Neural cell (in vitro differentiated cells): ENCODE measurements around the gene PSMD11. TPM values are rescaled to one million over a fixed set of nuclear protein-coding genes. Genes with fewer than 3 reads are reported as not detected.

Experiments
- H2AFZ ChIP-seq: fragments of 200-600, 300-800 bp; sonication (generic), shearing (Covaris generic); 2 replicates; pipeline ENCODE4 v1.6.0; 2014; ENCODE audit warnings: low read depth, mild to moderate bottlenecking, antibody characterized with exemption, low read length, moderate library complexity
- H3F3A ChIP-seq: fragments of 200-600 bp; shearing (Covaris generic); 2 replicates; pipeline ENCODE4 v1.6.1; 2016; ENCODE audit warnings: mild to moderate bottlenecking, moderate library complexity, mixed read lengths, antibody characterized with exemption, low read length; ENCODE audit not compliant: insufficient read depth, poor library complexity, severe bottlenecking
- H3K27ac ChIP-seq: fragments of 200-600, 300-800 bp; sonication (generic), shearing (Covaris generic); 2 replicates; pipeline ENCODE4 v1.5.1; 2014; ENCODE audit warnings: mild to moderate bottlenecking, low read length, moderate library complexity
- H3K27me3 ChIP-seq: fragments of 300-800, 200-600 bp; sonication (generic), shearing (Covaris generic); 2 replicates; pipeline ENCODE4 v1.6.0; 2014; ENCODE audit warnings: mild to moderate bottlenecking, low read depth, low read length, moderate library complexity; ENCODE audit not compliant: insufficient read depth
- H3K36me3 ChIP-seq: fragments of 300-800, 200-600 bp; sonication (generic), shearing (Covaris generic); 2 replicates; pipeline ENCODE4 v1.5.1; 2014; ENCODE audit warnings: mild to moderate bottlenecking, antibody characterized with exemption, low read length, moderate library complexity; ENCODE audit not compliant: insufficient read depth
- H3K4me2 ChIP-seq: fragments of 300-800, 200-600 bp; sonication (generic), shearing (Covaris generic); 2 replicates; pipeline ENCODE4 v1.6.0; 2014; ENCODE audit warnings: mild to moderate bottlenecking, low read length
- H3K4me3 ChIP-seq: fragments of 300-800, 200-600 bp; sonication (generic), shearing (Covaris generic); 2 replicates; pipeline ENCODE4 v1.5.1; 2014; ENCODE audit warnings: mild to moderate bottlenecking, low read length, moderate library complexity
- H3K79me2 ChIP-seq: fragments of 200-600 bp; shearing (Covaris generic); replicated peaks from 2 replicates; pipeline ENCODE4 v1.6.0; 2014; ENCODE audit warnings: mild to moderate bottlenecking, low read length, moderate library complexity; ENCODE audit not compliant: insufficient read depth
- H3K9ac ChIP-seq: fragments of 300-800, 200-600 bp; sonication (generic), shearing (Covaris generic); 2 replicates; pipeline ENCODE4 v1.6.1; 2016; ENCODE audit warnings: mild to moderate bottlenecking, low read length, mixed read lengths
- H3K9me2 ChIP-seq: fragments of 200-600 bp; shearing (Covaris generic); 2 replicates; pipeline ENCODE4 v1.6.1; 2016; ENCODE audit warnings: mild to moderate bottlenecking, low read length, mixed read lengths; ENCODE audit not compliant: insufficient read depth
- H3K9me3 ChIP-seq: fragments of 200-600, 300-800 bp; sonication (generic), shearing (Covaris generic); 2 replicates; pipeline ENCODE4 v1.6.1; 2016; ENCODE audit warnings: mild to moderate bottlenecking, mixed run types, low read length, moderate library complexity, mixed read lengths
- H4K20me1 ChIP-seq: fragments of 200-600 bp; shearing (Covaris generic); 2 replicates; pipeline ENCODE4 v1.6.1; 2016; ENCODE audit warnings: mild to moderate bottlenecking, mixed run types; ENCODE audit not compliant: insufficient read depth
- EP300 ChIP-seq: fragments of 450-650 bp; conservative IDR thresholded peaks from 2 replicates; pipeline ENCODE4 v1.6.1; 2014; ENCODE audit warnings: antibody characterized with exemption, mild to moderate bottlenecking, moderate library complexity; ENCODE audit not compliant: poor library complexity, severe bottlenecking
- EZH2 ChIP-seq: fragments of 200-600, 300-800 bp; shearing (Covaris generic), sonication (generic); IDR thresholded peaks from 2 replicates; pipeline ENCODE4 v1.6.1; 2014; ENCODE audit warnings: antibody characterized with exemption, low read length, borderline replicate concordance, mild to moderate bottlenecking; ENCODE audit not compliant: insufficient read depth, poor library complexity, severe bottlenecking
- MXI1 ChIP-seq: fragments of 450-650 bp; conservative IDR thresholded peaks from 2 replicates; pipeline ENCODE4 v1.6.1; 2014; ENCODE audit warnings: antibody characterized with exemption, mild to moderate bottlenecking; ENCODE audit not compliant: poor library complexity, severe bottlenecking
- POLR2AphosphoS5 ChIP-seq: IDR thresholded peaks from 2 replicates; pipeline ENCODE4 v1.6.1; 2012
- RAD21 ChIP-seq: fragments of 450-650 bp; conservative IDR thresholded peaks from 2 replicates; pipeline ENCODE4 v1.6.1; 2014; ENCODE audit warnings: antibody characterized with exemption, mild to moderate bottlenecking, moderate library complexity
- SMC3 ChIP-seq: fragments of 450-650 bp; conservative IDR thresholded peaks from 2 replicates; pipeline ENCODE4 v1.6.1; 2014; ENCODE audit warnings: antibody characterized with exemption, mild to moderate bottlenecking, moderate library complexity; ENCODE audit not compliant: poor library complexity
- TAF1 ChIP-seq: IDR thresholded peaks from 2 replicates; pipeline ENCODE4 v1.6.1; 2012; ENCODE audit warnings: low read depth
- polyA plus RNA-seq: library from polyadenylated mRNA; depleted of rRNA; stranded (reverse); fragments of >200 nt; gene quantifications from 2 replicates; pipeline ENCODE4 v1.2.3, GENCODE V29; 2014
- TF ChIP-seq, protein P1 (sequence below): fragments of 450-650 bp; IDR thresholded peaks from 2 replicates; pipeline ENCODE4 v1.5.1; 2014; ENCODE audit warnings: antibody characterized with exemption, mild to moderate bottlenecking, moderate library complexity; ENCODE audit not compliant: poor library complexity, severe bottlenecking
- TF ChIP-seq, protein P2 (sequence below): IDR thresholded peaks from 2 replicates; pipeline ENCODE4 v1.6.1; 2012; ENCODE audit warnings: borderline replicate concordance

PSMD11 gene
- polyA plus RNA-seq, 1 donor from 2014 or later: 43.9 TPM

DNA sequence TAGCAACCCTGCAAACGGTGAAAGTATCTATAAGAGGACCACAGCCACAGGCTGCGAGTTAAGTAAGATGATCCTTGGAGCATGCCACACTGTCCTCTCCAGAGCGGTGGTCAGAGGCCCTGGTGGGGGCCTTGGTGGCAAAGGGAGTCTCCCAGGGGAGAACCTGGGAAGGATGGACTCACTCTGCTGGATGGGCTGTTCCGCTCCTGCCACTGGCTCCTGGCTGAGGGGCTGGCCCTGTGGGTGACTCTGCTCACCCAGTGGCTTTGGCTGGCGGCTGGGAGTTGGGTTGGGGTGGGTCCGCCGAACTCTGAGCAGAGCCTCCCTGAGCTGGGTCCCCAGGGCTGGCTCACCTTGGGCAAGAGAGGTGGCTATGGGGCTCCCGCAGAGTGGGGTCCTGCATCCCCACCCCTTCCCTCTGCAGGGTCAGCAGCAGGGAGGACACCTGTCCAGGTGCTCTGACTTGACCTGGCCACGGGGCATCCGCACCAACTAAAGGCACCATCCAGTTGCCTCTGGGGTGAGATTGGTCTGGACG, 49.7 kb downstream of the PSMD11 start:
- Histone ChIP-seq H3K4me2 (no peak overlapping the region), H3K9me2 (no peaks in the 10 kb centered on the region), H3K9ac (no peak overlapping the region), H3K36me3 (peaks cover 13% of the 10 kb centered on the region), H3K27me3 (no peaks in the 10 kb centered on the region), H3K27ac (no peak overlapping the region), H2AFZ (no peak overlapping the region), H3K4me3 (no peak overlapping the region), H3K79me2 (peaks cover 34% of the 10 kb centered on the region), H3K9me3 (no peaks in the 10 kb centered on the region), H4K20me1 (peaks cover 10% of the 10 kb centered on the region), H3F3A (no peaks in the 10 kb centered on the region)
- TF ChIP-seq MXI1: no peak
- TF ChIP-seq, protein P1, sequence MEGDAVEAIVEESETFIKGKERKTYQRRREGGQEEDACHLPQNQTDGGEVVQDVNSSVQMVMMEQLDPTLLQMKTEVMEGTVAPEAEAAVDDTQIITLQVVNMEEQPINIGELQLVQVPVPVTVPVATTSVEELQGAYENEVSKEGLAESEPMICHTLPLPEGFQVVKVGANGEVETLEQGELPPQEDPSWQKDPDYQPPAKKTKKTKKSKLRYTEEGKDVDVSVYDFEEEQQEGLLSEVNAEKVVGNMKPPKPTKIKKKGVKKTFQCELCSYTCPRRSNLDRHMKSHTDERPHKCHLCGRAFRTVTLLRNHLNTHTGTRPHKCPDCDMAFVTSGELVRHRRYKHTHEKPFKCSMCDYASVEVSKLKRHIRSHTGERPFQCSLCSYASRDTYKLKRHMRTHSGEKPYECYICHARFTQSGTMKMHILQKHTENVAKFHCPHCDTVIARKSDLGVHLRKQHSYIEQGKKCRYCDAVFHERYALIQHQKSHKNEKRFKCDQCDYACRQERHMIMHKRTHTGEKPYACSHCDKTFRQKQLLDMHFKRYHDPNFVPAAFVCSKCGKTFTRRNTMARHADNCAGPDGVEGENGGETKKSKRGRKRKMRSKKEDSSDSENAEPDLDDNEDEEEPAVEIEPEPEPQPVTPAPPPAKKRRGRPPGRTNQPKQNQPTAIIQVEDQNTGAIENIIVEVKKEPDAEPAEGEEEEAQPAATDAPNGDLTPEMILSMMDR: no peak
- no peak for TF ChIP-seq EZH2
- TF ChIP-seq EP300: no peak
- TF ChIP-seq SMC3: no peak
- TF ChIP-seq RAD21: no peak
- TF ChIP-seq, protein P2, sequence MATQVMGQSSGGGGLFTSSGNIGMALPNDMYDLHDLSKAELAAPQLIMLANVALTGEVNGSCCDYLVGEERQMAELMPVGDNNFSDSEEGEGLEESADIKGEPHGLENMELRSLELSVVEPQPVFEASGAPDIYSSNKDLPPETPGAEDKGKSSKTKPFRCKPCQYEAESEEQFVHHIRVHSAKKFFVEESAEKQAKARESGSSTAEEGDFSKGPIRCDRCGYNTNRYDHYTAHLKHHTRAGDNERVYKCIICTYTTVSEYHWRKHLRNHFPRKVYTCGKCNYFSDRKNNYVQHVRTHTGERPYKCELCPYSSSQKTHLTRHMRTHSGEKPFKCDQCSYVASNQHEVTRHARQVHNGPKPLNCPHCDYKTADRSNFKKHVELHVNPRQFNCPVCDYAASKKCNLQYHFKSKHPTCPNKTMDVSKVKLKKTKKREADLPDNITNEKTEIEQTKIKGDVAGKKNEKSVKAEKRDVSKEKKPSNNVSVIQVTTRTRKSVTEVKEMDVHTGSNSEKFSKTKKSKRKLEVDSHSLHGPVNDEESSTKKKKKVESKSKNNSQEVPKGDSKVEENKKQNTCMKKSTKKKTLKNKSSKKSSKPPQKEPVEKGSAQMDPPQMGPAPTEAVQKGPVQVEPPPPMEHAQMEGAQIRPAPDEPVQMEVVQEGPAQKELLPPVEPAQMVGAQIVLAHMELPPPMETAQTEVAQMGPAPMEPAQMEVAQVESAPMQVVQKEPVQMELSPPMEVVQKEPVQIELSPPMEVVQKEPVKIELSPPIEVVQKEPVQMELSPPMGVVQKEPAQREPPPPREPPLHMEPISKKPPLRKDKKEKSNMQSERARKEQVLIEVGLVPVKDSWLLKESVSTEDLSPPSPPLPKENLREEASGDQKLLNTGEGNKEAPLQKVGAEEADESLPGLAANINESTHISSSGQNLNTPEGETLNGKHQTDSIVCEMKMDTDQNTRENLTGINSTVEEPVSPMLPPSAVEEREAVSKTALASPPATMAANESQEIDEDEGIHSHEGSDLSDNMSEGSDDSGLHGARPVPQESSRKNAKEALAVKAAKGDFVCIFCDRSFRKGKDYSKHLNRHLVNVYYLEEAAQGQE: no peak
- TF ChIP-seq TAF1: no peak
- TF ChIP-seq POLR2AphosphoS5: no peak

DNA sequence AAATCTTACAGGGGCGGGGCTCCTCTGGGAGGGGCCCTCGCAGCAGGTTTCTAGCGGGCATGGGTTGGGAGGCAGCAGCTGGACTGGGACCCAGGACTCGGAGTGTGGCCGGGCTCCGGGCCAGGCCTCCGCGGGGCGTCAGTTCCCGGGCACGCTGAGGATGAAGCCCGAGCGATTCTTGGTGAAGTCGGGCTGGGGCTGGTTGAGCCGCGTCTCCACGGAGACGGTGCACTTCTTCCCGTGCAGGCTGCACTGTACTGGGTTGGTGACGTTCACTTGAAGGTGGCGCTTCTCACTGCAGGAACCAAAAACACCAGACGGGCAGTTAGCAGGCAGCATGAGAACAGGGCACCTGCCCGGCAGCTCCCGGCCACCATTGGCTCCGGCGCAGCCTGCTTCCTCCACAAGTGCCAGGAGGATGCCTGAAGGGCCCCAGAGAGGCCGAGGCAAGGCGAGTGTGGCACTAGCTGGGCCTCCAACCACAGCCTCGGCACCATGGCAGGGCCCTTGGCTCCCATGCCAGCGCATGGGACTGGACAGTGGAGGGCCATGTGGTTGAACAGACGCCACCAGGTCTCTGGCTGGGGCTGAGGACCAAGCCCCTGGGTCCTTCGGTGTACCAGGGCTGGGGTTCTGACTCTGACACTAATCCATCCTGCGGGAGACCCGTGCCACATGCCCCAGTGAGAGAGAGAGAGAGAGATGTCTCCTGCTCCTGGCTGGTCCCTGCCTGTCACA, 50.5 kb downstream of the PSMD11 start:
- no peak overlapping the region for H3K27ac ChIP-seq
- H2AFZ ChIP-seq: no peak overlapping the region
- TF ChIP-seq RAD21: no peak
- TF ChIP-seq TAF1: no peak
- H3K9me2 ChIP-seq: no peaks in the 10 kb centered on the region
- peaks cover 6% of the 10 kb centered on the region for H3K36me3 ChIP-seq
- peaks cover 27% of the 10 kb centered on the region for H3K79me2 ChIP-seq
- H3K4me3 ChIP-seq: no peak overlapping the region
- peaks cover 7% of the 10 kb centered on the region for H4K20me1 ChIP-seq
- H3K27me3 ChIP-seq: no peaks in the 10 kb centered on the region
- no peak overlapping the region for H3K9ac ChIP-seq
- no peaks in the 10 kb centered on the region for H3F3A ChIP-seq
- no peak overlapping the region for H3K4me2 ChIP-seq
- H3K9me3 ChIP-seq: no peaks in the 10 kb centered on the region
